Measurements from ENCODE around the gene CNIH1. TPM values are rescaled to one million over a fixed set of nuclear protein-coding genes. Genes with fewer than 3 reads are reported as not detected.

CNIH1 gene
- total and polyA plus RNA-seq, 2 of the 13 experiments (the other 11 are each of a cell fraction or from before 2014, with no cell fraction given) = 166 to 421 TPM

GRCh38 chr14:54396493-54397335 is 44.5 kb downstream of the CNIH1 start, which contains the start of gene CDKN3 (continued):
- TF ChIP-seq PHB2 (IDR thresholded peaks at IDR 0.05; ENCODE audit: partially characterized antibody) (no peak), TBL1XR1 (IDR thresholded peaks at IDR 0.05; ENCODE audit: borderline replicate concordance, low read length, partially characterized antibody) (peak; percentile 34), ZNF879 (CRISPR knock-in tag; IDR thresholded peaks at IDR 0.05) (peak; percentile 72; the same call in 1 of the 2 replicates), SP1 (IDR thresholded peaks at IDR 0.05) (no peak), SP1 (CRISPR knock-in tag; IDR thresholded peaks at IDR 0.05) (peak; percentile 85), SRY (CRISPR knock-in tag; IDR thresholded peaks at IDR 0.05) (0 out of 2 replicates have a peak, but pooled peaks have one; percentile 73), CHD2 (IDR thresholded peaks at IDR 0.05; ENCODE audit: low read depth, low read length) (0 out of 2 replicates have a peak, but pooled peaks have one; percentile 64), MXI1 (IDR thresholded peaks at IDR 0.05; ENCODE audit: borderline replicate concordance, low read depth, low read length) (peak; percentile 84; the same call in 2 of the 3 replicates), ZNF296 (CRISPR knock-in tag; conservative IDR thresholded peaks at IDR 0.05) (no peak), SNAI1 (CRISPR knock-in tag; IDR thresholded peaks at IDR 0.05; ENCODE audit: borderline replicate concordance) (no peak), ZNF777 (CRISPR knock-in tag; IDR thresholded peaks at IDR 0.05) (peak; percentile 87), WIZ (CRISPR knock-in tag; IDR thresholded peaks at IDR 0.05) (0 out of 2 replicates have a peak, but pooled peaks have one; percentile 59), TRIM24 (CRISPR knock-in tag; IDR thresholded peaks at IDR 0.05) (no peak), E2F1 (CRISPR knock-in tag; IDR thresholded peaks at IDR 0.05) (peak; percentile 97), FOXA3 (CRISPR knock-in tag; IDR thresholded peaks at IDR 0.05) (peak; percentile 47), ZSCAN9 (CRISPR knock-in tag; IDR thresholded peaks at IDR 0.05; ENCODE audit: borderline replicate concordance) (no peak), ZNF619 (CRISPR knock-in tag; IDR thresholded peaks at IDR 0.05) (peak; percentile 70; the same call in 1 of the 2 replicates), MAFF (IDR thresholded peaks at IDR 0.05; ENCODE audit: low read depth, low read length) (no peak), PAXIP1 (CRISPR knock-in tag; conservative IDR thresholded peaks at IDR 0.05) (peak; percentile 56; the same call in 1 of the 2 replicates), ZNF770 (CRISPR knock-in tag; IDR thresholded peaks at IDR 0.05) (no peak), ZFP36L2 (CRISPR knock-in tag; IDR thresholded peaks at IDR 0.05) (no peak), ZNF333 (CRISPR knock-in tag; IDR thresholded peaks at IDR 0.05; ENCODE audit: borderline replicate concordance) (peak; percentile 86; the same call in 1 of the 2 replicates), MEF2D (CRISPR knock-in tag; IDR thresholded peaks at IDR 0.05) (peak; percentile 37; the same call in 1 of the 2 replicates), TAF1 (CRISPR knock-in tag; IDR thresholded peaks at IDR 0.05) (peak; percentile 95), FOSL1 (CRISPR knock-in tag; IDR thresholded peaks at IDR 0.05; ENCODE audit: borderline replicate concordance) (no peak)

Data from HepG2 (cell line).